HG02759 (cell line): Measurements from ENCODE around the gene FILIP1L.

Experiments used
- ATAC-seq: cut with Tn5 transposase; IDR thresholded peaks from one replicate; pipeline ENCODE4 v1.9.1; 2021; ENCODE audit warnings: mild to moderate bottlenecking, moderate library complexity; ENCODE audit not compliant: unreplicated experiment

FILIP1L gene

GRCh38 chr3:99900248-99900647, 214.1 kb downstream of the FILIP1L start:
- no peak for ATAC-seq

GRCh38 chr3:99899603-99900002, 214.7 kb downstream of the FILIP1L start:
- no peak for ATAC-seq

- ATAC-seq, result no peak
These were observed 217.8 kb downstream of the FILIP1L start for GRCh38 chr3:99896482-99896881.

GRCh38 chr3:99895703-99896441, 218.4 kb downstream of the FILIP1L start:
- ATAC-seq, result no peak

GRCh38 chr3:99895131-99895696, 219.1 kb downstream of the FILIP1L start:
- ATAC-seq, result no peak

GRCh38 chr3:99892332-99892731, 222.0 kb downstream of the FILIP1L start:
- no peak for ATAC-seq

GRCh38 chr3:99891610-99892285, 222.6 kb downstream of the FILIP1L start:
- no peak for ATAC-seq

GRCh38 chr3:99885851-99886250, 228.4 kb downstream of the FILIP1L start:
- no peak for ATAC-seq

GRCh38 chr3:99885085-99885484, 229.2 kb downstream of the FILIP1L start:
- ATAC-seq, result no peak

- ATAC-seq, result no peak
These were observed 229.8 kb downstream of the FILIP1L start for GRCh38 chr3:99884484-99884883.

- no peak for ATAC-seq
These were observed 230.6 kb downstream of the FILIP1L start for GRCh38 chr3:99883693-99884092.

- ATAC-seq, result no peak
These were observed 231.2 kb downstream of the FILIP1L start for GRCh38 chr3:99883138-99883461.

GRCh38 chr3:99882436-99883137, 231.7 kb downstream of the FILIP1L start:
- no peak for ATAC-seq

- no peak for ATAC-seq
These were observed 233.2 kb downstream of the FILIP1L start for GRCh38 chr3:99881121-99881524.

GRCh38 chr3:99879275-99879674, 235.0 kb downstream of the FILIP1L start:
- ATAC-seq, result no peak

- ATAC-seq, result peak; percentile 37
These were observed 236.3 kb downstream of the FILIP1L start for GRCh38 chr3:99878005-99878404.

GRCh38 chr3:99877031-99877579, 237.2 kb downstream of the FILIP1L start:
- no peak for ATAC-seq

GRCh38 chr3:99875929-99876841, 238.1 kb downstream of the FILIP1L start:
- ATAC-seq, result peak; percentile 91

- no peak for ATAC-seq
These were observed 238.7 kb downstream of the FILIP1L start for GRCh38 chr3:99875581-99875928.

GRCh38 chr3:99874237-99875002, 239.9 kb downstream of the FILIP1L start:
- ATAC-seq, result no peak
